Activated CD8-positive, alpha-beta memory T cell treated with anti-CD3 and anti-CD28 coated beads for 36 hours (primary cell): Measurements from ENCODE around the gene VEGFB. TPM values are rescaled to one million over a fixed set of nuclear protein-coding genes. Genes with fewer than 3 reads are reported as not detected.

Source experiments
- CTCF ChIA-PET: fragments of 350-600 bp; sonication (Branson Sonifier 250); formaldehyde crosslinking; loops from one replicate; lab custom pipeline; 2021; ENCODE audit warnings: antibody characterized with exemption; lab: Charles Lee
- POLR2A ChIA-PET: fragments of 350-600 bp; sonication (Branson Sonifier 250); formaldehyde crosslinking; loops from one replicate; lab custom pipeline; 2021; ENCODE audit warnings: antibody characterized with exemption; lab: Charles Lee
- total RNA-seq, 2 experiments: library from RNA; stranded (reverse); gene quantifications; one replicate each; pipeline ENCODE4 v1.2.3, GENCODE V29; 2021

Gene VEGFB
- total RNA-seq, 2 experiments from 2014 or later, result 83.0 to 86.8 TPM

- ChIA-PET POLR2A (interaction anchor here (1.1 to 1.9 kb wide), 2 partner anchors 56 to 62 kb away, joined by 3 to 8 read pairs; partner anchors contain the start of genes ESRRA and STIP1), CTCF (interaction anchor here (2.5 to 5.0 kb wide), 4 partner anchors 21 to 55 kb away, joined by 10 to 61 read pairs (median 28); partner anchors contain the start of genes CATSPERZ and ESRRA)
Observed at GRCh38 chr11:64247729-64248531, 13.5 kb downstream of the VEGFB start.

GRCh38 chr11:64248578-64248977 is 14.2 kb downstream of the VEGFB start:
- ChIA-PET CTCF (interaction anchor here (1.4 to 5.0 kb wide), 3 partner anchors 9 to 55 kb away, joined by 7 to 61 read pairs (median 39); partner anchors contain the start of genes CATSPERZ and ESRRA), POLR2A (interaction anchor here (1.3 kb wide), 1 partner anchor 63 kb away, joined by 4 read pairs; the partner anchor contains the start of gene STIP1)

GRCh38 chr11:64249038-64249437 is 14.7 kb downstream of the VEGFB start:
- ChIA-PET CTCF (interaction anchor here (1.1 to 5.0 kb wide), 6 partner anchors 8 to 54 kb away, joined by 7 to 61 read pairs (median 20); partner anchors contain the start of genes CATSPERZ, ESRRA, FERMT3 and FKBP2), POLR2A (interaction anchor here (0.6 to 1.3 kb wide), 2 partner anchors 56 to 63 kb away, joined by 3 to 4 read pairs; partner anchors contain the start of gene STIP1)

GRCh38 chr11:64249563-64250414 is 15.4 kb downstream of the VEGFB start:
- POLR2A ChIA-PET, result interaction anchor here (0.6 to 1.3 kb wide), 2 partner anchors 55 to 64 kb away, joined by 3 to 4 read pairs; partner anchors contain the start of gene STIP1
- CTCF ChIA-PET, result interaction anchor here (1.0 to 5.0 kb wide), 11 partner anchors 8 to 53 kb away, joined by 3 to 61 read pairs (median 8); partner anchors contain the start of genes BAD, CATSPERZ, ESRRA and FERMT3

DNA sequence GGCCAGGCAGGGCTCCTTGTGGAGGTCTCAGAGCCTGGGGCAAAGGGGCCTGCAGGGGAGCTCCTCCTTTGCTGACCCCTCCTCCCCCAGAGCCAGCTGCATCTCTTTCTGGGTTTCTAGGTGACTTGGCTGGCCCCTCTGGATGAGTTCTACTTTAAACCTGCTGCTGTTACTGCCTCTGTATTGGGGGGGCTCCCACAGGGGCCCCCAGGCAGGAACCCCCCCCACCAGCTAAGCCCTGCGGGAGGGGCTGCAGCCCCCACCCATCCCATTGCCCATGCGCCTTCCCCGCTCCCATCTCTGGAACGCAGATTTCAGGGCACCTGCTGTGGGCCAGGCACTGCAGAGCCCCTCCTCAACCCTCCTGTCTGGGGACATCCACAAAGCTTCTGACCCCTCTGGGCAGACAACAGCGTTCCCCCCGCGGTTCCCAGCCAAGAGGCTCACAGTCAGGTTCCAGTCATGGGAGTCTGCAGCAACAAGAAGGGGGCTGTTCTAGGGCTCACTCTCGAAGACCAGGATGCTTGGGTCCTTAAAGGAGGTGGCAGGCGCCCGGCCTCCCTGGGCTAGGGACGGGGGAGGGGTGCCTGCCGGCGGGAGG is 16.1 kb downstream of the VEGFB start:
- POLR2A ChIA-PET, result no interaction called here
- CTCF ChIA-PET, result interaction anchor here (0.7 to 5.0 kb wide), 14 partner anchors 8 to 67 kb away, joined by 3 to 61 read pairs (median 8); partner anchors contain the start of genes BAD, CATSPERZ, ESRRA and FERMT3

GRCh38 chr11:64251016-64251752 is 16.8 kb downstream of the VEGFB start, which contains the start of gene PLCB3:
PLCB3 (plus strand) TSS chr11:64251530; CDS start chr11:64251650, 120 bp downstream.
- POLR2A ChIA-PET, result interaction anchor here (1.7 kb wide), 1 partner anchor 17 kb away, joined by 10 read pairs; no protein-coding TSS in a partner anchor
- CTCF ChIA-PET, result interaction anchor here (0.7 to 5.0 kb wide), 18 partner anchors 8 to 74 kb away, joined by 3 to 61 read pairs (median 6); partner anchors contain the start of genes BAD, CATSPERZ, ESRRA and FERMT3

DNA sequence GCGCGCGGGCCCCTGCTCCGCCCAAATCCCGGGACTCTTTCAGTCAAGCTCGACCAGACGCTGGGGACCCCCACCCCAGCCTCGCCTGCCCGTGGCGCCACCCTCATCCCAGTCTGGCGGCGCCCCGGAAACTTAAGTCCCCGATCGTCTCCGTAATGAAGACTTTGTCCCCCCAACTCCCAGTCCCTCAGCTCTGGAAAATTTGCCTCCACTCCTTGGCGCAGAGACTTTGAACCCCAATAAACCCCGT is 17.3 kb downstream of the VEGFB start:
- ChIA-PET CTCF (interaction anchor here (0.7 to 5.0 kb wide), 14 partner anchors 9 to 74 kb away, joined by 3 to 61 read pairs (median 7); partner anchors contain the start of genes BAD, CATSPERZ, ESRRA and FERMT3), POLR2A (interaction anchor here (0.6 to 1.7 kb wide), 2 partner anchors 11 to 16 kb away, joined by 3 to 10 read pairs; partner anchors contain the start of gene FKBP2)

- ChIA-PET POLR2A (interaction anchor here (0.6 to 1.7 kb wide), 4 partner anchors 11 to 525 kb away, joined by 3 to 10 read pairs (median 4); partner anchors contain the start of gene FKBP2), CTCF (interaction anchor here (0.7 to 5.0 kb wide), 14 partner anchors 9 to 73 kb away, joined by 3 to 61 read pairs (median 7); partner anchors contain the start of genes BAD, CATSPERZ, ESRRA and FERMT3)
Observed at GRCh38 chr11:64252003-64252872, 17.9 kb downstream of the VEGFB start.

DNA sequence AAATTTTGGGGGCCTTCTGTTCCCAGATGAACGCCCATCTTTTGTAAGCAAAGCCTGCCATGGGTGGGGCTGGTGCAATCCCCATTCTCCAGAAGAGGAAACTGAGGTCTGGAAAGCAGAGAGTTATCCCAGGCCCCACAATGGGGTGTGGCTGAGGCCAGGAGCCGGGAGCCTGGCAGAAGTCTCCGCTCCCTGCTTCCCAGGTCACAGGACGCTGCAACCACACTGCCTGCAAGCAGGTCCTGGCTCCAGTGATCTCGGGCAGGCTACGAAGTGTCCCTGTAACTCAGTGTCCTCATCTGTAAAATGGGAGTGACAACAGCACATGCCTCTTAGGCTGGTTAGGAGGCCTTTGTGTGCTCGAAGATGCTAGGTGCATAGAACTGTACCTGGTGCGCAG is 18.7 kb downstream of the VEGFB start:
- CTCF ChIA-PET, result interaction anchor here (4.7 kb wide), 1 partner anchor 15 kb away, joined by 39 read pairs; no protein-coding TSS in a partner anchor
- POLR2A ChIA-PET, result no interaction called here

DNA sequence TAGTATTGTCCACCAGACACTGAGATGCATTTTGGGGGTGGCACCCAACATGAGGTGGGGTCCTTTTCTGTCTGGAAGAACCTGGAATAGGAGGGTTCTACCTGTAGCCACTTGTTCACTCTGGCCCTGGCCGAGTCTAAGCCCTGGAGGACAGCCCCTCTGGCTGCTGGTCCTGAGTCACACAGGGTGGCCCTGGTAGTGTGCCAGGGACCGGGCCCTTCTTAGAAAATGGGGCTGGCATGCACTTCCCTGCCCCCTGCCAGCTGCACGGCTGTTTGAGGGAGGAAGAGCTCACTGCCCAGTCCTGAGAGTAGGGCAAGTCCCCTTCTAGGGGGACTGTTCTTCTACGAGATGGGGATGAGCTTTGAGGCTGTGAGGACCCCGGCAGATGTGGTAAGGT is 19.1 kb downstream of the VEGFB start:
- ChIA-PET CTCF (no interaction called here), POLR2A (no interaction called here)

DNA sequence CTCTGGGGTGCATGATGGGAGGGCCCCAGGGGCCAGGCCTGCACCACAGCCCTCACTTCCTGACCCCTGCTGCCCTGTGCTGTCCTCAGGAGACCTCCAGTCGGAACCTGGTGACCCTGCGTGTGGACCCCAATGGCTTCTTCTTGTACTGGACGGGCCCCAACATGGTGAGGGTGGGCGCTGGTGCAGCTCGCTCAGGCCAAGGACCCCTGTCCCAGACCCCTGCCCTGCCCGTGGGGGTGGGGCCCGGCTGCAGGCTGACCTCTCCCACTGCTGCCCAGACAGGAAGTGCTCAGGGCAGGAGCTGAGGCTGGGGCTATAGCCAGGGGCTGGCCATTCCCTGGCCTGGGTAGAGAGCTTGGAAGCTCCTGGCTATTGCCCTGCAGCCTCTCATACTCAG is 19.9 kb downstream of the VEGFB start:
- POLR2A ChIA-PET, result no interaction called here
- CTCF ChIA-PET, result interaction anchor here (2.4 kb wide), 1 partner anchor 47 kb away, joined by 7 read pairs; no protein-coding TSS in a partner anchor

DNA sequence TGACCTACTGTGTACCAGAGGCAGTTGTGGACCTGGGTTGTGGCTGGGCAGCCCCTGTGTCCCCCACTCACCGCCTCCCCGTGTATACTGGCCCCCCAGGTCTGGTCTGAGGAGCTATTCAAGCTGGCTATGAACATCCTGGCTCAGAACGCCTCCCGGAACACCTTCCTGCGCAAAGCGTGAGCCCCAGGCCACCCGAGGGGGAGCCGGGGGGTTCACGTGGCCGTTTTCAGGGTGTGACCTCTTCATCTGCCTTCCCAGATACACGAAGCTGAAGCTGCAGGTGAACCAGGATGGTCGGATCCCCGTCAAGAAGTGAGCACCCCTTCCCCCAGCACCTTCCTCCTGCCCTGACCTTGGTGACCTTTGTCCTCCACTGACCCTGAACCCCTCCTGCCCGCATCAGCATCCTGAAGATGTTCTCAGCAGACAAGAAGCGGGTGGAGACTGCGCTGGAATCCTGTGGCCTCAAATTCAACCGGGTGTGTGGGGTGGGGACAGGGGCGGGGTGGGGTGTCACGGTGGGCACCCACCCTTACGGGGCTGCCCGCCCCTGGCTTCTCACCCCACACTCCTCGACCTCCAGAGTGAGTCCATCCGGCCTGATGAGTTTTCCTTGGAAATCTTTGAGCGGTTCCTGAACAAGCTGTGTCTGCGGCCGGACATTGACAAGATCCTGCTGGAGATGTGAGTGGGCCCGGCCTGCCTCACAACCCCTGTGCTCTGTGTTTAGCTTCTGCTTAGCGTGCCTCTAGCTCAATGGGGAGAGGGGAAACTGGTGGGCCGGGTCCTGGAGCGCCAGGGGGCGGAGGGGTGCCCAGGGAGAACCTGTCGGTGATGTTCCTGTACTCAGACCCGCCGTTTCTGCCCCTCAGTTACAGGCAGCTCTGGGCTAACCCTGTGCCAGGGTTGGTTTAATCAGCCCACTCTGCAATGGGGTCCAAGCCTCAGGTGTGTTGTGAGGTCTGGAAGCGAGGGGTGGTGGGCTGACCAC is 21.0 kb downstream of the VEGFB start:
- ChIA-PET CTCF (interaction anchor here (1.0 to 2.4 kb wide), 2 partner anchors 9 to 46 kb away, joined by 4 to 7 read pairs; partner anchors contain the start of gene PPP1R14B), POLR2A (interaction anchor here (1.1 to 1.4 kb wide), 2 partner anchors 12 to 14 kb away, joined by 3 to 4 read pairs; partner anchors contain the start of gene FKBP2)

- ChIA-PET CTCF (interaction anchor here (1.0 to 2.4 kb wide), 2 partner anchors 10 to 45 kb away, joined by 4 to 7 read pairs; partner anchors contain the start of gene PPP1R14B), POLR2A (interaction anchor here (1.1 to 1.4 kb wide), 2 partner anchors 12 to 15 kb away, joined by 3 to 4 read pairs; partner anchors contain the start of gene FKBP2)
Observed at GRCh38 chr11:64256300-64256699, 21.9 kb downstream of the VEGFB start.

GRCh38 chr11:64258356-64258755 is 24.0 kb downstream of the VEGFB start:
- ChIA-PET POLR2A (interaction anchor here (1.3 kb wide), 1 partner anchor 11 kb away, joined by 4 read pairs; no protein-coding TSS in a partner anchor), CTCF (interaction anchor here (1.3 to 2.0 kb wide), 3 partner anchors 9 to 13 kb away, joined by 4 to 7 read pairs (median 5); partner anchors contain the start of gene PPP1R14B)
